HT-29 (cell line): Measurements from ENCODE around the gene DPM2. TPM values are rescaled to one million over a fixed set of nuclear protein-coding genes. Genes with fewer than 3 reads are reported as not detected.
A peak's percentile ranks its signal among the peaks of the same experiment; 100 is the strongest.

Source experiments
- DNase-seq: peaks from one replicate; pipeline ENCODE4 v3.0.0-alpha.2; 2015; ENCODE audit warnings: low spot score
- total RNA-seq: library from RNA; depleted of rRNA; stranded (reverse); fragments of >200 nt; shearing (Covaris generic); gene quantifications from 2 replicates; pipeline ENCODE4 v1.2.3, GENCODE V29; 2014; rRNA removed

The DPM2 gene
- total RNA-seq, 1 experiment from 2014 or later = 44.3 TPM

GRCh38 chr9:127899128-127899943, 38.3 kb downstream of the DPM2 start, which contains the start of gene ST6GALNAC6:
TSS of gene ST6GALNAC6 (minus strand) at chr9:127899603. CDS start at chr9:127897981, 1,622 bp downstream.
- DNase-seq = peak; percentile 77

- DNase-seq = no peak
Observed at GRCh38 chr9:127898433-127899127, 39.1 kb downstream of the DPM2 start.

- peak; percentile 48 for DNase-seq
Observed at GRCh38 chr9:127897193-127897692, 40.4 kb downstream of the DPM2 start.

- no peak for DNase-seq
Observed at GRCh38 chr9:127896395-127897192, 41.1 kb downstream of the DPM2 start.

- DNase-seq = no peak
Observed at GRCh38 chr9:127895811-127896210, 41.8 kb downstream of the DPM2 start.

- DNase-seq = no peak
Observed at GRCh38 chr9:127893392-127893791, 44.3 kb downstream of the DPM2 start.

GRCh38 chr9:127892831-127893230, 44.8 kb downstream of the DPM2 start:
- DNase-seq = no peak

GRCh38 chr9:127890053-127890452, 47.6 kb downstream of the DPM2 start:
- no peak for DNase-seq

GRCh38 chr9:127887792-127888191, 49.9 kb downstream of the DPM2 start:
- DNase-seq = peak; percentile 45

- DNase-seq = no peak
Observed at GRCh38 chr9:127886401-127886972, 51.2 kb downstream of the DPM2 start.

- no peak for DNase-seq
Observed at GRCh38 chr9:127885508-127886281, 52.0 kb downstream of the DPM2 start.

Other genes starting within 250 kb of the DPM2 start
- 0.26 and 0.28 TPM in 2 replicates for gene CFAP157, start 230.9 kb downstream of the DPM2 start, total RNA-seq
- 45.5 and 49.6 TPM in 2 replicates for gene PTRH1, start 222.2 kb downstream of the DPM2 start, total RNA-seq
- gene TTC16, start 221.8 kb downstream of the DPM2 start, total RNA-seq = not detected in 2 replicates
- 14.3 and 18.9 TPM in 2 replicates for gene TOR2A, start 202.6 kb downstream of the DPM2 start, total RNA-seq
- not detected in 2 replicates for gene SH2D3C, start 159.2 kb downstream of the DPM2 start, total RNA-seq
- gene CDK9, start 151.8 kb downstream of the DPM2 start, total RNA-seq = 42.6 and 45.4 TPM in 2 replicates
- 180 and 200 TPM in 2 replicates for gene FPGS, start 135.0 kb downstream of the DPM2 start, total RNA-seq
- gene ENG, start 83.2 kb downstream of the DPM2 start, total RNA-seq = 6.1 and 6.4 TPM in 2 replicates
- gene AK1, start 60.2 kb downstream of the DPM2 start, total RNA-seq = 85.0 and 101 TPM in 2 replicates
- 14.5 and 16.6 TPM in 2 replicates for gene ST6GALNAC6, start 38.3 kb downstream of the DPM2 start, total RNA-seq
- 60.1 and 84.2 TPM in 2 replicates for gene ST6GALNAC4, start 20.8 kb downstream of the DPM2 start, total RNA-seq
- gene PIP5KL1, start 7.1 kb downstream of the DPM2 start, total RNA-seq = 1.2 and 3.8 TPM in 2 replicates
- 36.0 and 45.3 TPM in 2 replicates for gene EEIG1, start 43.1 kb upstream of the DPM2 start, total RNA-seq
- gene NAIF1, start 129.5 kb upstream of the DPM2 start, total RNA-seq = 17.3 and 17.9 TPM in 2 replicates
- gene SLC25A25, start 130.4 kb upstream of the DPM2 start, total RNA-seq = 88.1 and 94.8 TPM in 2 replicates
- gene PTGES2, start 189.9 kb upstream of the DPM2 start, total RNA-seq = 365 and 392 TPM in 2 replicates
- 221 and 241 TPM in 2 replicates for gene LCN2, start 211.6 kb upstream of the DPM2 start, total RNA-seq
- gene BBLN, start 222.4 kb upstream of the DPM2 start, total RNA-seq = 439 and 565 TPM in 2 replicates